ENCODE results near the gene OR4D11.

OR4D11 gene

DNA sequence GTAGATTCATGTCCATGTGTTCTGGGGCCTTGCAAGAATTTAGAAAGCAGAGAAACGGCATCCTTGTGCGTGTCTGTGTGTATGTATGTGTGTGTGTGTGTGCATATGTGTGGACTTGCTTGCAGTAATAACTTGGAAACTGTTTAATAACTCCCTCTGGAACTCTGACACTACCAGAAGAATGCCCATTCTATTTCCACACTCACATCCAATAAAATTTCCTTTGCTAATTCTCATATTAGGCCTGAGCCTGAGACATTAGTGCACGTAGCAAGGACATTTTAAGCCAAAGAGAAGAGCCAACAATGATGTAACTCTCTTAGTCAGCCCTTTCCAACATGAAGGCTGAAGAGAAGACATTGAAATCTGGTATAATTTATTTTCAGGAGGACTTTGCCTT, 43.5 kb upstream of the OR4D11 start:
- ATAC-seq = no peak
- TF ChIP-seq RARB (CRISPR knock-in tag; IDR thresholded peaks at IDR 0.05) (no peak), CSRNP3 (CRISPR knock-in tag; IDR thresholded peaks at IDR 0.05) (no peak), BACH2 (CRISPR knock-in tag; IDR thresholded peaks at IDR 0.05; ENCODE audit: borderline replicate concordance) (no peak), ISL1 (CRISPR knock-in tag; IDR thresholded peaks at IDR 0.05) (no peak), TCF4 (CRISPR knock-in tag; IDR thresholded peaks at IDR 0.05; ENCODE audit: borderline replicate concordance) (no peak), PPARA (CRISPR knock-in tag; IDR thresholded peaks at IDR 0.05; ENCODE audit: borderline replicate concordance) (no peak), ESRRG (CRISPR knock-in tag; IDR thresholded peaks at IDR 0.05) (no peak), ZFP30 (CRISPR knock-in tag; IDR thresholded peaks at IDR 0.05) (no peak), ZFP3 (CRISPR knock-in tag; IDR thresholded peaks at IDR 0.05) (no peak), OSR1 (CRISPR knock-in tag; IDR thresholded peaks at IDR 0.05) (no peak), CSDC2 (CRISPR knock-in tag; IDR thresholded peaks at IDR 0.05) (no peak)
- TF ChIP-seq, protein P1, sequence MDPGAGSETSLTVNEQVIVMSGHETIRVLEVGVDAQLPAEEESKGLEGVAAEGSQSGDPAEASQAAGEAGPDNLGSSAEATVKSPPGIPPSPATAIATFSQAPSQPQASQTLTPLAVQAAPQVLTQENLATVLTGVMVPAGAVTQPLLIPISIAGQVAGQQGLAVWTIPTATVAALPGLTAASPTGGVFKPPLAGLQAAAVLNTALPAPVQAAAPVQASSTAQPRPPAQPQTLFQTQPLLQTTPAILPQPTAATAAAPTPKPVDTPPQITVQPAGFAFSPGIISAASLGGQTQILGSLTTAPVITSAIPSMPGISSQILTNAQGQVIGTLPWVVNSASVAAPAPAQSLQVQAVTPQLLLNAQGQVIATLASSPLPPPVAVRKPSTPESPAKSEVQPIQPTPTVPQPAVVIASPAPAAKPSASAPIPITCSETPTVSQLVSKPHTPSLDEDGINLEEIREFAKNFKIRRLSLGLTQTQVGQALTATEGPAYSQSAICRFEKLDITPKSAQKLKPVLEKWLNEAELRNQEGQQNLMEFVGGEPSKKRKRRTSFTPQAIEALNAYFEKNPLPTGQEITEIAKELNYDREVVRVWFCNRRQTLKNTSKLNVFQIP (CRISPR knock-in tag; IDR thresholded peaks at IDR 0.05; ENCODE audit: borderline replicate concordance, low read depth) = no peak

GRCh38 chr11:59463190-59463641, 40.2 kb upstream of the OR4D11 start:
- TF ChIP-seq ZNF8 (CRISPR knock-in tag; IDR thresholded peaks at IDR 0.05) = no peak
- TF ChIP-seq PATZ1 (CRISPR knock-in tag; IDR thresholded peaks at IDR 0.05; ENCODE audit: borderline replicate concordance) = no peak
- no peak for TF ChIP-seq ZNF70 (CRISPR knock-in tag; IDR thresholded peaks at IDR 0.05)
- TF ChIP-seq, protein P2, sequence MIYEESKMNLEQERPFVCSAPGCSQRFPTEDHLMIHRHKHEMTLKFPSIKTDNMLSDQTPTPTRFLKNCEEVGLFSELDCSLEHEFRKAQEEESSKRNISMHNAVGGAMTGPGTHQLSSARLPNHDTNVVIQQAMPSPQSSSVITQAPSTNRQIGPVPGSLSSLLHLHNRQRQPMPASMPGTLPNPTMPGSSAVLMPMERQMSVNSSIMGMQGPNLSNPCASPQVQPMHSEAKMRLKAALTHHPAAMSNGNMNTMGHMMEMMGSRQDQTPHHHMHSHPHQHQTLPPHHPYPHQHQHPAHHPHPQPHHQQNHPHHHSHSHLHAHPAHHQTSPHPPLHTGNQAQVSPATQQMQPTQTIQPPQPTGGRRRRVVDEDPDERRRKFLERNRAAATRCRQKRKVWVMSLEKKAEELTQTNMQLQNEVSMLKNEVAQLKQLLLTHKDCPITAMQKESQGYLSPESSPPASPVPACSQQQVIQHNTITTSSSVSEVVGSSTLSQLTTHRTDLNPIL (CRISPR knock-in tag; IDR thresholded peaks at IDR 0.05; ENCODE audit: low read depth) = no peak
- no peak for TF ChIP-seq ZFP30 (CRISPR knock-in tag; IDR thresholded peaks at IDR 0.05)
- no peak for TF ChIP-seq CSRNP3 (CRISPR knock-in tag; IDR thresholded peaks at IDR 0.05)
- no peak for TF ChIP-seq ESRRG (CRISPR knock-in tag; IDR thresholded peaks at IDR 0.05)
- no peak for TF ChIP-seq ZFP3 (CRISPR knock-in tag; IDR thresholded peaks at IDR 0.05)
- no peak for TF ChIP-seq ZC3H10 (CRISPR knock-in tag; IDR thresholded peaks at IDR 0.05)
- TF ChIP-seq SNAI2 (CRISPR knock-in tag; IDR thresholded peaks at IDR 0.05) = no peak
- TF ChIP-seq TCF4 (CRISPR knock-in tag; IDR thresholded peaks at IDR 0.05; ENCODE audit: borderline replicate concordance) = no peak
- no peak for TF ChIP-seq PPARA (CRISPR knock-in tag; IDR thresholded peaks at IDR 0.05; ENCODE audit: borderline replicate concordance)
- no peak for TF ChIP-seq ZNF565 (CRISPR knock-in tag; conservative IDR thresholded peaks at IDR 0.05; ENCODE audit: low read depth)
- TF ChIP-seq OSR1 (CRISPR knock-in tag; IDR thresholded peaks at IDR 0.05) = no peak
- no peak for TF ChIP-seq TOX (CRISPR knock-in tag; IDR thresholded peaks at IDR 0.05; ENCODE audit: borderline replicate concordance)
- TF ChIP-seq ARNTL (CRISPR knock-in tag; IDR thresholded peaks at IDR 0.05; ENCODE audit: borderline replicate concordance, low read depth) = no peak
- TF ChIP-seq CSDC2 (CRISPR knock-in tag; IDR thresholded peaks at IDR 0.05) = no peak

DNA sequence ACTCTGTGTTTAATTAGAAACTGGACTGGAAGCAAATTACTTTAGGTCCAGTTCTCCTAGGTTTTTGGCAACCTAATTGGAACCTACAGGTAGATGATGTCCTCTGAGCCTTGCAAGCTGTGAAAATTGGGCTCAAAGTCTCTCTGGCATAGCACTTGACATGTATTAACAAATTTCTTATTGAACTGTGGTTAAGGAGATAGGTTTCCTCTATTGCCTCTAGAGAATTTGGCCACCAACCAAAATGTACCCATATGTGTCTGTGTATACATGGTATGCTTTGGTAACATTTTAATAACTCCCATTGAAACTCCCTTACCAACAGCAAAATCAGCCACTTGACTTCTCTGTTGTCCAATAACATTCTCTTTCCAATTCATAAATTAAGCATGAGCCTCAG, 30.4 kb upstream of the OR4D11 start, which contains the start of gene OR4D10:
TSS of gene OR4D10 (plus strand) at position 301 of the 400 bp plus-strand sequence. CDS start 4,115 bp downstream, outside the sequence.
- no peak for ATAC-seq
- TF ChIP-seq ZNF8 (CRISPR knock-in tag; IDR thresholded peaks at IDR 0.05) = no peak
- TF ChIP-seq TSHZ2 (CRISPR knock-in tag; IDR thresholded peaks at IDR 0.05) = no peak
- no peak for TF ChIP-seq ZNF70 (CRISPR knock-in tag; IDR thresholded peaks at IDR 0.05)
- no peak for TF ChIP-seq SNAI2 (CRISPR knock-in tag; IDR thresholded peaks at IDR 0.05)

More at GRCh38 chr11:59463190-59463641, 40.2 kb upstream of the OR4D11 start:
- no peak for ATAC-seq
